Rectal smooth muscle tissue (tissue), 1 donor: ENCODE results near the gene MEX3B.
"Not testable (repeated sequence)": the region's sequence is repeated elsewhere in the genome, so short reads cannot be mapped to it uniquely, and the experiment has no call there.

Experiments used
- H3K27ac ChIP-seq: one replicate; pipeline ENCODE4 v1.7.0; 2013; ENCODE audit warnings: low read depth, low read length, inconsistent platforms
- H3K27me3 ChIP-seq: one replicate; pipeline ENCODE4 v1.7.0; 2013; ENCODE audit warnings: low read length; ENCODE audit not compliant: control insufficient read depth, insufficient read depth
- H3K36me3 ChIP-seq: one replicate; pipeline ENCODE4 v1.7.0; 2013; ENCODE audit warnings: low read length; ENCODE audit not compliant: control insufficient read depth, insufficient read depth
- H3K4me1 ChIP-seq: one replicate; pipeline ENCODE4 v1.7.0; 2013; ENCODE audit warnings: low read length; ENCODE audit not compliant: control insufficient read depth, insufficient read depth
- H3K4me3 ChIP-seq: one replicate; pipeline ENCODE4 v1.7.0; 2013; ENCODE audit warnings: low read length
- H3K9ac ChIP-seq: one replicate; pipeline ENCODE4 v1.7.0; 2013; ENCODE audit warnings: low read length

Gene MEX3B

DNA sequence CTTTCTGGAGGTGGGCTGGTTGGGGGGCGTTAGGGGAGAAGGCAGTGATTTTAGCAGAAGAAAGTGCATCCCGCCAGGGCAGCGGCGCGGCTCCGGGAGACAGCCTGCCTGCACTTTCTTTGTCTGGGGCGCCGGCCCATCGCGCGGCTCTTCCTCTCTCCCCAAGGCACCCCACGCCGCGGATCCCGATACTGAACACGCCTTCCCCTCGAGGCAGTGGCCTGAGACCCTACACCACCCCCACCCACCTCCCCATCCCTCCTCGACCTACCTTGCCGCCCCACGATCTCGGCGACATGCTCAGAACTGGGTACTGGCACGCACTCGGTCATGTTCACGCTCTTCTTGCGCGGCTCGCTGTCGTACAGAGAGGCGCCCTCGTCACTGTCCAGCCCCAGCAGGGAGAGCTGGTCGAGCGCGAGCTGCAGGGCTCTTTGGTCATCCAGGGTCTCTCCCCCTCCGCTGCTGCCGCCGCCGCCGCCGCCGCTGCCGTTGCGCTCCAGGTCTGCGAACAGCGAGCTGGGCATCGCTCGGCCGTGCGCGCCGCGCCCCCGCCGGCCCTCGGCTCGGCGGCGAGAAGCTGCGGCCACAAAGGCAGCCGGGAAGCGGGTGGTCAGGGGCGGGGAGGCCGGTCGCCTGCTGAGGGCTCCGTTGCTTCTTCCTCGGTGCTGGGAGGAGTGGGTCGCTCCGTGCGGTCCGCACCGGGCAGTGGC lies 483 bp downstream of the MEX3B start:
- Histone ChIP-seq H3K27me3 (no peaks in the 10 kb centered on the region), H3K36me3 (no peaks in the 10 kb centered on the region), H3K4me3 (peak overlapping the region; percentile 76), H3K4me1 (peaks cover 9% of the 10 kb centered on the region), H3K27ac (peak overlapping the region; percentile 84), H3K9ac (no peak overlapping the region)

- H3K4me3 ChIP-seq = peak overlapping the region; percentile 76
- no peaks in the 10 kb centered on the region for H3K36me3 ChIP-seq
- peak overlapping the region; percentile 84 for H3K27ac ChIP-seq
- peaks cover 9% of the 10 kb centered on the region for H3K4me1 ChIP-seq
- H3K9ac ChIP-seq = no peak overlapping the region
- no peaks in the 10 kb centered on the region for H3K27me3 ChIP-seq
These were observed 1.2 kb downstream of the MEX3B start for GRCh38 chr15:82044373-82045178.

DNA sequence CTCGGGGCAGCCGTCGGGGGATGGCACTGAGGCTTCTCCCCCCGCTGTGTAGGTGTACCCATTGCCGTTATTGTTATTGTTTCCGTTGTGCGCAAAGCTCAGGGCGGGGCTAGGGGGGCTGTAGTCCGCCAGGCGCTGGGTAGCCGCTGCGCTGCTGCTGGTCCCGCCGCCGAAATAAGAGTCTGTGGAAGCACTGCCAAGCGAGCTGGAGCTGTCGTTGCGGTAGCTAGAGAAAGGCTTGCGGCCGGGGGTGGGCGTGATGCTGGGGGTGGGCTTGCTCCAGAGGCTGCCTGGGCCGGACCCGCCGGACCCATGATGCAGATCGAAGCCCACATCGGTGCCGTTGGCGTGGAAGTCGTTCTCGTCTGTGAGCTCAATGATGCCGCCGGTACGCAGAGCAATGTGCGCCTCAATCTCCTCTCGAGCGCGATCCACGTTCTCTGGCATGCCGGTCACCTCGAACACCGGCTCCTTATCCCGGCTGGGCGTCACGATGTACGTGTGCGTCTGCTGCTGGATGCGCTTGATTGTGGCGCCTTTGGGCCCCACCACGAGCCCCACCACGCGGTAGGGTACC lies 1.9 kb downstream of the MEX3B start:
- peak overlapping the region; percentile 76 for H3K4me3 ChIP-seq
- H3K36me3 ChIP-seq = no peaks in the 10 kb centered on the region
- no peaks in the 10 kb centered on the region for H3K27me3 ChIP-seq
- peaks cover 9% of the 10 kb centered on the region for H3K4me1 ChIP-seq
- peak overlapping the region; percentile 84 for H3K27ac ChIP-seq
- H3K9ac ChIP-seq = no peak overlapping the region

GRCh38 chr15:82043130-82043673 lies 2.6 kb downstream of the MEX3B start:
- Histone ChIP-seq H3K4me1 (peaks cover 9% of the 10 kb centered on the region), H3K9ac (no peak overlapping the region), H3K27me3 (no peaks in the 10 kb centered on the region), H3K27ac (no peak overlapping the region), H3K4me3 (peak overlapping the region; percentile 76), H3K36me3 (no peaks in the 10 kb centered on the region)

GRCh38 chr15:82040862-82041261 lies 5.0 kb downstream of the MEX3B start:
- H3K27me3 ChIP-seq = no peaks in the 10 kb centered on the region
- no peak overlapping the region for H3K4me3 ChIP-seq
- peaks cover 9% of the 10 kb centered on the region for H3K4me1 ChIP-seq
- H3K27ac ChIP-seq = no peak overlapping the region
- H3K9ac ChIP-seq = no peak overlapping the region
- H3K36me3 ChIP-seq = no peaks in the 10 kb centered on the region

DNA sequence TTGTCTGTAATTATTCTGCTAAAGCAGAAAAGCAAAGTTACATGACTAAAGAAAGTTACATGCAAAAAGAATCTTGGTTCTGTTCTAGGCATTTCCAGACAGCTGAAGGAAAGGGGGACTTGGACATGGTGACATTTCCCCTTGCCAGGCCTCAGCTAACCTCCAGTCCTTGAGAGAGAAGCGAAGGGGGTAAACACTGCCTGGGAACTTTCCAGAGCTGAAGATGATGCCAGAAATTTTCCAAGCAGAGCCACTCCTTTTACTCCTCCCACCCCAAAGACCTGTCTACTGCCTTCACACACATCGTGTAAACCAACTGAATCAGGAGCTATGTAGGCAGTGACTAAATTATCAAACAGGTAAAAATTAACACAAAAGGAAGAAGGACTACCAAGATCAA lies 5.4 kb downstream of the MEX3B start:
- Histone ChIP-seq H3K9ac (no peak overlapping the region), H3K4me1 (peaks cover 9% of the 10 kb centered on the region), H3K4me3 (no peak overlapping the region), H3K36me3 (no peaks in the 10 kb centered on the region), H3K27me3 (no peaks in the 10 kb centered on the region), H3K27ac (no peak overlapping the region)

DNA sequence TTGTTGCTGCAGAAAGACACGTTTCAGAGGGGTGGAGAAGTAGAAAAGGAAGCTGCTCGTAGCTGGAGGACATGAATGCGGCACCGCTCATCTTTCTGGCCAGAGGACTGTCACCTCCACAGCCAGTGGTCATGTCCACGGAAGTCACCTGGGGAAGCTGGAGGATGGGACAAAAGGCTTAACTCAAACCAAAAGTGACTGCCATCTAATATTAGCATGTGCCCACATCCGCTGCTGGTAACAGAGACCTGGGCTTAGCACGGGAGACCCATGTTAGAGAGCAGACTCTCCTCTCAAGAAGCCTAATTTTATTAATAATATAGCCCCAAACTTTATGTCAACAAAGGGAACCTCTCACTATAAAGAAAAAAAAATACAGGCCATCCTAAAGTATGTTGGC lies 5.9 kb downstream of the MEX3B start:
- H3K4me1 ChIP-seq = peaks cover 9% of the 10 kb centered on the region
- H3K36me3 ChIP-seq = no peaks in the 10 kb centered on the region
- no peak overlapping the region for H3K4me3 ChIP-seq
- H3K27me3 ChIP-seq = no peaks in the 10 kb centered on the region
- H3K9ac ChIP-seq = no peak overlapping the region
- no peak overlapping the region for H3K27ac ChIP-seq

- H3K4me1 ChIP-seq = peaks cover 3% of the 10 kb centered on the region
- no peak overlapping the region for H3K27ac ChIP-seq
- no peaks in the 10 kb centered on the region for H3K27me3 ChIP-seq
- no peak overlapping the region for H3K9ac ChIP-seq
- H3K36me3 ChIP-seq = no peaks in the 10 kb centered on the region
- no peak overlapping the region for H3K4me3 ChIP-seq
These were observed 9.4 kb downstream of the MEX3B start for GRCh38 chr15:82036461-82036860.

DNA sequence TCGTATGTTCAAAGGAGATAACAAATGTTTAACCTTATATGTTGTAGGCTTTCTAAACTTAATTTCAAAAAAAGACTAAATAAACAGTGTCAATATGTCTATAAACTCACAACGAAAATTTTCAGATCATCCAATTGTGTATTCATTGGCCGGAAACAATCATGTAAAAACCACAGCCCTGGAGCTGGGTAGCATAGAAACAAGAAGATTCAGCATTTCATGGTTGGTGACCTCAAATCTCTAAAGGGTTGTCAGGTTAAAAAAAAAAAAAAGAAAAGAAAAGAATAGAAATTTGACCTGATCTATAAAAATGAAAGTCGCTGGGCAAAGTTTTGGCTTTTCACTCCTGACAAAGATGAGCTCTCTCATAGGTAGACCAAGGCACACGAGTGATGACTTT lies 13.9 kb downstream of the MEX3B start:
- Histone ChIP-seq H3K4me3 (no peak overlapping the region), H3K9ac (no peak overlapping the region), H3K27me3 (no peaks in the 10 kb centered on the region), H3K4me1 (no peaks in the 10 kb centered on the region), H3K27ac (no peak overlapping the region), H3K36me3 (no peaks in the 10 kb centered on the region)

GRCh38 chr15:82030176-82030575 lies 15.6 kb downstream of the MEX3B start:
- Histone ChIP-seq H3K4me1 (no peaks in the 10 kb centered on the region), H3K9ac (no peak overlapping the region)

DNA sequence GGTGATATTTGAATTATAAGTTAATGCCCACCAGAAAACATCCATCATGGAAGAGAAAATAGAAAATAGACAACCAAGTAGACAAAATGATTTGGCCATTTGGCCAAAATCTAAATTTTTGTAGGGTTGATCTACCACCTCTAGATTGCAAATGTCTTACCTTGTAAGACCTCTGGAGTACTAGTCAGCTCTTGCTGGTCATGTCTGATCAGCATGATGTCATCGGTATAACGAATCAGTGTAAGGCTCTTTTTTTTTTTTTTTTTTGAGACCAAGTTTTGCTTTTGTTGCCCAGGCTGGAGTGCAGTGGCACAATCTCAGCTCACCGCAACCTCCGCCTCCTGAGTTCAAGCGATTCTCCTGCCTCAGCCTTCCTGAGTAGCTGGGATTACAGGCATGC lies 17.7 kb downstream of the MEX3B start:
- not testable (repeated sequence) for H3K36me3 ChIP-seq, H3K9ac ChIP-seq, H3K27ac ChIP-seq, H3K4me3 ChIP-seq, H3K27me3 ChIP-seq, H3K4me1 ChIP-seq

More at GRCh38 chr15:82030176-82030575, 15.6 kb downstream of the MEX3B start:
- no peaks in the 10 kb centered on the region for H3K27me3 ChIP-seq
- H3K4me3 ChIP-seq = no peak overlapping the region
- no peaks in the 10 kb centered on the region for H3K36me3 ChIP-seq
- H3K27ac ChIP-seq = no peak overlapping the region

DNA sequence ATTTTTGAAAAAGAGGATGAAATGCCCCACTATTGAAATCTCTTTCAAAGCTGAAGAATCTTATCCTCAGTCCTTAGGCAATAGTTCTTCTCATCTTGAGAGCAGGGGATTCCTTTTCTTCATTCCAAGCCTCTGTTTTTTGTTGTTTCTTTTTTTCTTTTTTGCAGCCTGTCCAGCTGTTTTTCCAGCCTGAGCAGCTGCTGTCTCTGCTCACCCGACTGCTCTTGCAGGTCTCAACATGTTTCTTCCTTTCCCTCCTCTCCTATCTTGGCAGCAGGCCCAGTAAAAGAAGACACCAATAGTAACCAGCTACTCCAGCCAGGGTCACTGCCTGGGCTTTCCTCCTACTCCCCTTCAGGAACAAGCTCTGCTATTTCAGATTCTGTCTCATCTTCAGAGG lies 23.8 kb downstream of the MEX3B start:
- no peaks in the 10 kb centered on the region for H3K36me3 ChIP-seq
- H3K4me3 ChIP-seq = no peak overlapping the region
- no peak overlapping the region for H3K27ac ChIP-seq
- no peaks in the 10 kb centered on the region for H3K4me1 ChIP-seq
- no peaks in the 10 kb centered on the region for H3K27me3 ChIP-seq
- no peak overlapping the region for H3K9ac ChIP-seq
